ENCODE results near the gene KCNQ2.

KCNQ2 gene

GRCh38 chr20:63449025-63449424 lies 23.4 kb downstream of the KCNQ2 start:
- in situ Hi-C loops (cut with MboI; ENCODE audit: low sequenced_read_pairs, unreplicated experiment), result no loop called here
- TF ChIP-seq CTCF (IDR thresholded peaks at IDR 0.05; ENCODE audit: borderline replicate concordance, control extremely low read depth, extremely low read depth, insufficient read depth, missing control alignments), result no peak
- no peak for DNase-seq (ENCODE audit: low spot score)

DNA sequence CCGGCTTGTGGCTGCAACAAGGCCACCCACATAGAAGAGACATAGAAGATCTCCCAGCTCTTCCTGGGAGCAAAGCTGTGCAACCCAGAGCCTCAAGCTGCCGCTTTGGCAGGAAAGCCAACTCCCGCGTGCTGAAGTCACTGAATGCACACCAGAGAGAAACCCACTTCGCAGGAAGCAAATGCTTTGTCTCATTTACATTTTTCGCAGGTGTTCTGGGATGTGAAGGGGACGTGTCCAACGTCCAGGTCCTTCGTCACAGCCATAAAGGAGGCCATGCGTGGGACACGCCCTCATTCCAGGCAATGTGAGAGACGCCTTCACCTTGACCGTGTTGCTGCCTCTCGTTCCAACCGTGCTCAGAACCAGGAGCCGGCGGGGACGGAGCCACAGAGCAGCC lies 24.4 kb downstream of the KCNQ2 start:
- no peak for DNase-seq (ENCODE audit: low spot score)
- in situ Hi-C loops (cut with MboI; ENCODE audit: low sequenced_read_pairs, unreplicated experiment), result no loop called here

GRCh38 chr20:63447320-63447719 lies 25.1 kb downstream of the KCNQ2 start:
- in situ Hi-C loops (cut with MboI; ENCODE audit: low sequenced_read_pairs, unreplicated experiment), result no loop called here
- TF ChIP-seq CTCF (IDR thresholded peaks at IDR 0.05; ENCODE audit: borderline replicate concordance, control extremely low read depth, extremely low read depth, insufficient read depth, missing control alignments), result no peak

More for the DNA sequence above, 24.4 kb downstream of the KCNQ2 start:
- TF ChIP-seq CTCF (IDR thresholded peaks at IDR 0.05; ENCODE audit: borderline replicate concordance, control extremely low read depth, extremely low read depth, insufficient read depth, missing control alignments), result no peak

DNA sequence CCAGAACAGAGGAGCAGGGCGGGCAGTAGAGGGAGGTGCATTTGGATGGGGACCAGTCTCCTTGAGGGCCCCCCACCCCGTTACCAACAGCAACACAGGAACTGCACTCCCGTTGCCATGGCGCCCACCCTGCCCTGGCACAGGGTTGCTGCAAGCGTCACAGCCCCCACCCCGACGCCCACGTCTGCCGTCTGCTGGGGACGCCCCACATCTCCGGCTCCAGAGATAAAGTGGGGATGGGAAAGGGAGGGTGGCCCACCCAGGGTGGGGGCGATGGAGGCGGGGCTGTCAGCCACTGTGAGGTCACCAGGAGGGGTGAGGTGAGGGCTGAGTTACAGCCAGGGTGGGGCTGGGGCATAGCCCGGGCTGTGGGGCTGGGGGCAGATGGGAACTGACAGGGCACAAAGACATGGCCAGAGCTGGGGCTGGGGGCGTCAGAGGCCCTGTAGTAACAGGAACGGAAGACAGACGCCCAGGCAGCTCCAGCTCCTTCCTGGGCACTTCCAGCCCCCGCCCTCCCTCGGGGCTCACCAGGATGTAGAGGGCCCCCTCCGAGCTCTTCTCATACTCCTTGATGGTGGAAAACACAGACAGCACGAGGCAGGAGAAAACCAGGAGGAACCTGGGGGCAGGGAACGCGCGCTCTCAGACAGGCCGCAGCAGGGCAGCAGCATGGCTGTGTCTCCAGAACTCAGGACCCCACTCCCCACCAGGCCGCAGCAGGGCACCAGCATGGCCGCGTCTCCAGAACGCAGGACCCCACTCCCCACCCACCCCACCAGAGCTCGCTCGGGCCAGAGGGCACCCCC lies 26.0 kb downstream of the KCNQ2 start:
- DNase-seq (ENCODE audit: low spot score), result no peak
- in situ Hi-C loops (cut with MboI; ENCODE audit: low sequenced_read_pairs, unreplicated experiment), result no loop called here
- no peak for TF ChIP-seq CTCF (IDR thresholded peaks at IDR 0.05; ENCODE audit: borderline replicate concordance, control extremely low read depth, extremely low read depth, insufficient read depth, missing control alignments)

More at GRCh38 chr20:63447320-63447719, 25.1 kb downstream of the KCNQ2 start:
- no peak for DNase-seq (ENCODE audit: low spot score)

GRCh38 chr20:63445075-63445734 lies 27.2 kb downstream of the KCNQ2 start:
- no peak for DNase-seq (ENCODE audit: low spot score)
- no peak for TF ChIP-seq CTCF (IDR thresholded peaks at IDR 0.05; ENCODE audit: borderline replicate concordance, control extremely low read depth, extremely low read depth, insufficient read depth, missing control alignments)
- in situ Hi-C loops (cut with MboI; ENCODE audit: low sequenced_read_pairs, unreplicated experiment), result no loop called here

- in situ Hi-C loops (cut with MboI; ENCODE audit: low sequenced_read_pairs, unreplicated experiment), result no loop called here
- no peak for DNase-seq (ENCODE audit: low spot score)
- no peak for TF ChIP-seq CTCF (IDR thresholded peaks at IDR 0.05; ENCODE audit: borderline replicate concordance, control extremely low read depth, extremely low read depth, insufficient read depth, missing control alignments)
Observed at GRCh38 chr20:63444548-63444947, 27.9 kb downstream of the KCNQ2 start.

All from GM13976 (cell line).